Peyer's patch (tissue), 4 donors: ENCODE data around the gene SMIM45.

Experiments used
- CTCF ChIP-seq, 6 experiments: fragments of 450-650 bp in 4 of 6; fragments of 200-600 bp in 2 of 6; sonication (generic) in 1 of 6; IDR thresholded peaks; one replicate each; pipeline ENCODE4 v1.5.1; 2017 to 2019; ENCODE audit warnings: antibody characterized with exemption in 6 of 6, mild to moderate bottlenecking in 3 of 6, moderate library complexity in 1 of 6
- POLR2A ChIP-seq, 2 donors: fragments of 450-650 bp; IDR thresholded peaks; one replicate each; pipeline ENCODE4 v1.5.1; 2017; ENCODE audit warnings: antibody characterized with exemption in 2 of 2, mild to moderate bottlenecking in 2 of 2, moderate library complexity in 2 of 2

GRCh38 chr22:41987276-41987675 lies 35.3 kb downstream of the SMIM45 start:
- no peak for TF ChIP-seq CTCF (IDR thresholded peaks at IDR 0.05)
- no peak for TF ChIP-seq POLR2A (IDR thresholded peaks at IDR 0.05)
